ENCODE measurements around the gene RBMS2.

The RBMS2 gene

DNA sequence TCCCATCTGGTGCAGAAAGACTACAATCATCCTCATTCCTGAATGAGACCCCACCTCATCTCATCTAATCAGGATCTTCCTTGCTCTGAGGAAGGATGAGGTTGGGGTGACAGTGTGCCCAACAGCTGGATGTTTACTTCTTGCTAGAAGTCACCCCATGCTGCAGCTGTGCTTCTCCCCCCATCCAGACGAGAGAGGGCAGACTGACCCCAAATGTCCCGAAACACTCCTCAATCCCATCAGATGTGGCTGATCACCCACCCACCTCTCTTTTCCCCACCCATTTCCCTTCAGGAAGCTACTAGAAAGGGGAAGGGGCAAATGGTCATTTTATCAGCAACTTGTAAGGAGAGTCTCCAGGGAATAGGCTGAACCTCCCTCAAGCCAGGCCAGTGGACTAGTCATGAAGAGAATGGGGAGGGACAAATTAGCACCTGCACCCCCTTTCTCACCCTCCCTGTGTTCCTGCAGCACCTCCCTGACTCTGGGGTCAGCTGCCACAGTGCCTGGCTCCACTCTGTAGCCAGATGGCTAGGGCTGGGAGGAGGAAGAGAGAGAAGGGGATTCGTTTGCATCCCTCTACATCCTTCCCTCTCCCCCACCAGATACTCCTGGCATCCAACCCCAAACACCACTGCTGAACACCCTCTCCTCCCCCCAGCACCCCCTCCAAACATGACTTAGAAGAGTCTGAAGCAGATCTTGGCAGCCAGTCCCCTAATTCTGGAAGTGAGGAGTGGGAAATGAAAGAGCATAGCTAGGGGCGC, 111.3 kb downstream of the RBMS2 start:
- no peak for DNase-seq

DNA sequence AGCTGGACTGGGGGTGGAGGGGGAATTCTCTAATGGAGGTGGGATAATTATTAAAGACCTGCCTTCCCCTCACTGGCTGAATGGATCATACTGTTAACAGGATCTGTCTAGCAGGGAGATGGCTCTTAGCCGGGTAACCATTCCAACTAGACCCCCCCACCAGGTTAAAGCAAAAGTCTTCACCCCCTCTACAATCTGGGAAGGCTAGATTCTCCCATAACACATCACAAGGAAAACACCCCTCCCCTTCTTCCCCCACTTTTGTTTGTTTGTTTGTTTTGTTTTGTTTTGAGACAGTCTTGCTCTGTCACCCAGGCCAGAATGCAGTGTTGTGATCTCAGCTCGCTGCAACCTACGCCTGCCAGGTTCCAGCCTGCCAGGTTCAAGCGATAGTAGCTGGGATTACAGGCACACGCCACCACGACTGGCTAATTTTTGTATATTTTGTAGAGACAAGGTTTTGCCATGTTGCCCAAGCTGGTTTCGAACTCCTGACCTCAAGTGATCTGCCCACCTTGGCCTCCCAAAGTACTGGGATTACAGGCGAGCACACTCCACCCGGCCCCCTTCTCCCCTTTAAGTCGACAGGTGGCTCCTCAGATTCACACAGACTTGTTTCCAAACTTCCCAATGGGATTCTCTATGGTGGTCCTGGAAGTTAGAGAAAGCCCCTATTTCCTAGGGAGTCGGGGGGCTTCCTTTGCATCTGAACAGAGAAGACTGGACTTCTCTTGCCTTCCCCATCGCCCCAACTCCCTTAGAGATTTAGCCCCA, 112.0 kb downstream of the RBMS2 start:
- no peak for DNase-seq

DNA sequence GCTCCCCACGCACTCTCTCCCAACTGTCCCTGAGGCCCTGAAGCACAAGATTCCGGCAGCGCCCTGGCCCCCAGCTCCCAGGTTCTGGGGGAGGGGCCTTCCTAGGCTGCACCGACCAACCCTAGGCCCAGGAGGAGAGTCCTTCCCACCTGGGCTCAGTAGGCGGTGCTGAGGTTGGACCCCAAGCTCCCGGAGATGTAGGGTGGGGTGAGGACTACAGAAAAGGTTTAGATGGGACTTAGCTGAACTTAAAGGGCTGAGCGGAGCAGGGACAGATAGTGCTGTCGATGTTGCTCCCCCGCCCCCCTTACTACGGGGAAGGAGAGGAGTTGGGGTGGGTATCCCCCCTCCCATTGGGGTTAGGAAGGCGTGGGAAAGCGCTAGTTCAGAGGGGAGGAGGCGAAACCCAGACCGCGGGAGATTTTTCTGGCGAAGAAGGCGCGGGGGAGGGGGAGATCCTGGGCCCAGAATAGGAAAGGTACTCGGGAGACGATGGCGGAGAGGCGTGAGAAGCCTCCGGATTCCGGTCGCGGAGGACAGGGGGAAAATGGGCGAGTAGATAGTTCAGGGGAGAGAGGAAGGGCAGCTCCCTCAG, 112.7 kb downstream of the RBMS2 start:
- no peak for DNase-seq

DNA sequence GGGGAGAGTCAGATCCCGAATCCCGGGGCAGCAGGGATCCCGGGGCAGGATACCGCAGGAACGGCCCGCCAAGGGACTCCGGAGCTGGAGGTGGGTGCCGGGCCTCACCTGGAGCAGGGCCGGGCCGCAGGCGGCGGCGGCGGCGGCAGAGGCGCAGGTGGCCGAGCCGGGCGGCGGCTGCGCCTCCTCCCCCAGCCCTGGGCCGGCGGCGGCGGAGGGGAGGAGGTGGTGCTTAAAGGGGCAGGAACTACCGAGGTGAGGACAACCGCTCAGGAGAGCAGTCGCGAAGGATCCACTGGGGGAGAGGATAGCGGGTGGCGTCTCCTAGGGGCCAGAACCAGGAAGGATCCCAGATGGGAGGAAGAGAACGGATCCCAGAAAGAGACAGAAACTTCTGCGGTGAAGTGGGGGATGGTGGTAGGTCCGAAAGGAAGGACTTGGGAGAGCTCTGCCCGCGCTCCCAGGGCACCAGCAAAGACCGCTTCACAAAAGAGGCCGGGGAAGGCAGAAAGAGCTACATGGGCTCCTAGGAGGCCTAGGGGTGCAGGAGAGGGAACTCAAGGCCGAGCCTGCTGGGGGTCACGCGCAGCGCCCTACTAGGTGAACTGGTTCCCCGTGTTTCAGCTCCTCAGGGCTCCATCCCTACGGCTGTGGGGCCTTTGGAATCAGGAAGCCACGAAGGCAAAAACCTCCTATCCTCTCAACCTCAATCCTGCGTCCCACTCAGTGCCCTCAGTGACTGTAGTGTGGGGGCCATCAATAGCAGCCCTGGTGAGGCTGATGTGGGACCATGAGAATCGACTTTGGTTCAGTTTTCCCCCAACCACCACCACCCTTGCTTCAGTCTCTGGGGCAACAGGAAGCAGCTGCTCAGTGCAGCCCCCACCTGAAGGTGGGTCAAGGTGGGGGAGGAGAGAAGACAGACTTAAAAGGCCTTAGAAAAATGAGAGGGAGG, 113.5 kb downstream of the RBMS2 start:
- peak; percentile 85 for DNase-seq

DNA sequence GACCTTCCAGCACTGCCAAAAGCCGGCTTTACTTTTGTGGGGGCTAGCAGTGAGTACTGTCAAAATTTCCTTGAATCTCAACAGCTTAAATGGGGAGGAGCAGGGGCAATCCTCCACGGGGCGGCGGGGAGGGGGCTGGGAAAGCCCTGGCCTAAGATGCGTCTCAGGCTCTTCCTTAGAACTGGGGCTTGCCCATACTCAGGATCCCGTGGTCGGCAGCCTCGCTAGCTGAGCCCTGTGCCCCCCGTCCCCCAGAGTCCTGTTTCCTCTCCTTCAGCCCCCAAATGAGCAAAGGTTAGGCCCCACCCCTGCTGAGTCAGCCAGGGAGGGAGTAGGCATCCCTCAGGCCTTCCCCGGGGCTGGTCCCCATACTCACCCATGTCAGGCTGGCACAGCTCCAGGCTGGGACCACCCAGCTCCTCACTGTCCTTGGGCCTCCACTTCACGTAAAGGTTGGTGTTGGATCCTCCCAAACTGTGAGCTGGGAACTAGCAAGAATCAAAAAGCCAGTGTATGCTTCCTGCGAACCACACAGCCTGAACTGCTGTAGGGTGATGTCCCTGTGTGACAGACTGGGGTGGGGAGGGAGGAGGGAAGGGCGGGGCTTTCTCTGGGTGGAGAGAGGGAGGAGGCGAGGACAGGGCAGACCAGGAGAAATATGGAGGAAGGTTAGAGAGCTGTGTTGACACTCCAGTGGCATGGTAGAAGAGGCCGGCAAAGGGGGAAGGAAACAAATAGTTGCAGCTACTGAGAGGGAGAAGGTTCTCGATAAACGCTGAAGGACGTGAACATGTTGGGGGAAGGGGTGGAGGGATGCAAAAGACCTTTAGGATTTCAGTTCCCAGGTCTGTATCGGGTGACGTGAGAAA, 114.4 kb downstream of the RBMS2 start:
- DNase-seq = peak; percentile 84

DNA sequence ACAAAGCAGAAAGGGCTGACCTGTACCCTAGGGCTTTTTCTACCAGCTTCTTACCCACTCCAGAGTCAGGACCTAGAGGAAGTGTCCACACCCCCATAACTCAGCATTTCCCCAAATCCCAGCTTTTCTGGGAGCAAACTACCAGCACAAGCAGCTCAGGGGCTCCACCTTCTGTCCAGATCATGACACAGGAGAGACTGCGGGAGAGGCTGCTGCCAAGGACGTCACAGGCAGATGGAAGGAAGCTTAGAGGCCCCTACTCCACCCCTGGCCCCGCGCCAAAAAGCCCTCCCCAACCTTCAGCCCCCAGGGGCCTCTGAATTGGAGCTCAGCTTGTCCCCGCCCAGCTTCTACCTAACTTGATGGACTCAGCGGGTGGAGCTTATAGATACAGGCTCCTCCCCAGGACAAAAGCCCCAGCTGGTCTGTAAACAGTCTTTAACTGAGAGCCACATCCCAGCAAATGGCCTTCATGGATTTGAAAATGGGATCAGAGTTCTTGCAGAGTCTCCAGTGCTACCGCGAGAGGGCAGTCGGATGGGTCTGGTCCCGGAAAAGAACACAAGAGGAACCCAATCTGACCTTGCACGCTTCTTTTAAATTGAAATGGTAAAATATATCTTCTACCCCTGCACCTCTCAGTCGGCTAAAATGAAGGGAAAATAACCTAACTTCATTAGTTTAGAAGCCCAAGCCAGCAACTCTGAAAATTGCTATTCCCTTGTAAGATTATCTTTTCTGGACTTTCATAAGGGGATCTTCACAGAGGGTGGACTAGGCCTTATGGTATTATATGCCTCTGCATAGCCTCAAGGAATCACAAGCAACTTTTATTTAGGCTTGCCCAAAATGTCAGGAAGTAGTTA, 115.3 kb downstream of the RBMS2 start:
- peak; percentile 100 for DNase-seq

DNA sequence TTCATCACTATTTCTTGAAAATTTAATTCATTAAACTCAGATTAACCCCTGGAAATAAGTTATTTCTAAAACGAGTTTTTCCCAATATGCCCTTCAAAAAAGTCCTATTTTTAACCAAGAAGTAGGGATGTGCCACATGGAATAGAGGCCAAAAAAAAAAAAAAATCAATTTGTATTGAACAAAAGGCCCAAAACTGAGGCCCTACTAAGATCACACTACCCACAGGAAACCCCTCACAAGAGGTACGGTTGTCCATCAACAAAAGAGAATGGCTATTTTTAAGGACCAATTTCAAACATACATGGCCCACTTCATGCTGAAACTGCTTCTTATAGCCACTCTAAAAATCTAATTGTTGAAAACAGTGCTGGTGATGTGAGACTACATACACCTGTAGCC, 116.0 kb downstream of the RBMS2 start:
- no peak for DNase-seq

DNA sequence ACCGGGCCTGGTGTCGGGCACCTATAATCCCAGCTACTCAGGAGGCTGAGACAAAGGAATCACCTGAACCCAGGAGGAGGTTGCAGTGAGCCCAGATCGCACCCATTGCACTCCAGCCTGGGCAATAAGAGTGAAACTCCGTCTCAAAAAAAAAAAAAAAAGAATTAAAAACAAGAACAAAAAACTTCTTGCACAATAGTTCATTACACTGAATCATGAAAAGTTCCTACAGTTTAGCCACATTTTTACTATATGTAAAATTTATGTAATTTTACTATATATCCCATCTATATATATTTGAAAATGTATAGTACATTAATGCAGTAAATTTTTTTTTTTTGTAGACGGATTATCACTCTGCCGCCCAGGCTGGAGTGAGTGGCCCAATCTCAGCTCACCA, 119.6 kb downstream of the RBMS2 start:
- no peak for DNase-seq

DNA sequence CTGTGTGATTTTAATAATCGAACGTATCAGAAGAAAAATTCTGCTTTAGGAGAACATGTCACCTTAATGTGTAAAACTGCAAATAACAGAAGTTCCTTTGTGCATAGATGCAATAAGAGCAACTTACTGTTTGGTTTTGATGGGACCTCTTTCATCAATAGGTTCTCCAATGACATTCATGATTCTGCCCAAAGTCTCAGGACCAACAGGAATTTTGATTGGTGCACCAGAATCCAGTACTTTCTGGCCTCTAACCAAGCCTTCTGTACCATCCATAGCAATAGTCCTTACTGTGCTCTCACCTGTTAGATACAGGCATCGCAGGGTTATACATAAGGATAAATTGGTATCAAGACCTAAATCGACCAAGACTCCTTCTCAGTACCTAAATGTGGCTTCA, 123.0 kb downstream of the RBMS2 start:
- no peak for DNase-seq

DNA sequence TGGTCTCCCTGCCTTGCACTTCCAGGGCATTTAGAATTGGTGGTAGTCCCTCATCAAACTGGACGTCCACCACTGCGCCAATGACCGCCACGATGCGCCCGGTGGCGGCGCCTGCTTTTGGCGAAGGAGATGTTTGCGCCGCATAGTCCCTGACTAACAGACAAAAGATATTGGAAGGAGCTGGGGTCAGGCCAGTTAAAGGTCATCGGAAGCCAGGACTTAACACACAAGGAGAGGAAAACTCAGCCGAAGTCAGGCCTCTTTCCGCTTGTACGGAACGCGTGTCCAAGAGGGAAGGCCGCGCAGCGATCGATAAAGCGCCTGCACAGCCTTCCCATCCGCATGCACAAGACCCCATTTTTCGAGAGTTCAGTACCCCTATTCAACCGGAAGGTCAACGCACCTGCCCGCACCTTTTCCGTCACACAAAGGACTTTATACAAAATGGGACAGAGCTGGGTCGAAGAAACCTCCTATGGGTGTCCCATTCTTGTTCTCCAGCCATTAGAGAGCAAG, 123.6 kb downstream of the RBMS2 start:
- no peak for DNase-seq

All from fibroblast of skin of right quadriceps (primary cell).